Vagina (tissue), 2 donors: ENCODE results near the gene CUX1. TPM values are rescaled to one million over a fixed set of nuclear protein-coding genes. Genes with fewer than 3 reads are reported as not detected.

Source experiments
- DNase-seq, 2 donors: peaks; one replicate each; pipeline ENCODE4 v3.0.0-alpha.2; 2017; ENCODE audit errors: extremely low spot score in 2 of 2
- H3K27ac ChIP-seq: fragments of 200-600 bp; sonication (generic); one replicate; pipeline ENCODE4 v1.5.1; 2019
- H3K27me3 ChIP-seq: fragments of 200-600 bp; sonication (generic); one replicate; pipeline ENCODE4 v1.5.1; 2019
- H3K36me3 ChIP-seq, 2 donors: fragments of 200-600 bp; sonication (generic); one replicate each; pipeline ENCODE4 v1.5.1; 2017 to 2019
- H3K4me1 ChIP-seq: fragments of 200-600 bp; sonication (generic); one replicate; pipeline ENCODE4 v1.5.1; 2019
- H3K4me3 ChIP-seq, 2 donors: fragments of 200-600 bp; sonication (generic); 1 replicate in 1 of 2; 2 replicates in 1 of 2; pipeline ENCODE4 v1.5.1; 2016 to 2019
- H3K9me3 ChIP-seq: fragments of 200-600 bp; sonication (generic); one replicate; pipeline ENCODE4 v1.5.1; 2019
- CTCF ChIP-seq, 3 experiments: fragments of 450-650 bp in 2 of 3; fragments of 200-600 bp in 1 of 3; sonication (generic) in 1 of 3; IDR thresholded peaks; one replicate each; pipeline ENCODE4 v1.5.1; 2017 to 2019; ENCODE audit warnings: antibody characterized with exemption in 3 of 3, mild to moderate bottlenecking in 2 of 3, moderate library complexity in 2 of 3
- POLR2A ChIP-seq, 2 donors: fragments of 450-650 bp; IDR thresholded peaks; one replicate each; pipeline ENCODE4 v1.6.1; 2017; ENCODE audit warnings: antibody characterized with exemption in 2 of 2, mild to moderate bottlenecking in 2 of 2, moderate library complexity in 2 of 2
- POLR2AphosphoS5 ChIP-seq, 2 donors: sonication (generic); formaldehyde crosslinking; IDR thresholded peaks; one replicate each; pipeline ENCODE4 v1.9.0; 2017; ENCODE audit warnings: antibody characterized with exemption in 2 of 2, mild to moderate bottlenecking in 2 of 2, low read depth in 1 of 2; ENCODE audit not compliant: insufficient read depth in 1 of 2
- intact Hi-C: fragments of 100-400 bp; cut with DNase I; formaldehyde crosslinking; loops from one replicate; pipeline ENCODE4 v1.15.1; 2023
- total RNA-seq: library from RNA; depleted of rRNA; stranded (reverse); fragments of >200 nt; gene quantifications from one replicate; pipeline ENCODE4 v1.2.3, GENCODE V29; 2016

CUX1 gene
- total RNA-seq, 1 donor from 2014 or later: 65.3 TPM

- H3K27ac ChIP-seq: no peak overlapping the region
- H3K36me3 ChIP-seq: no peaks in the 10 kb centered on the region
- H3K4me1 ChIP-seq: no peaks in the 10 kb centered on the region
These were observed 447.0 kb downstream of the CUX1 start for GRCh38 chr7:102264367-102264891.

GRCh38 chr7:102266541-102266940 lies 449.1 kb downstream of the CUX1 start:
- TF ChIP-seq CTCF (IDR thresholded peaks at IDR 0.05): no peak
- TF ChIP-seq POLR2A (IDR thresholded peaks at IDR 0.05): no peak
- TF ChIP-seq POLR2AphosphoS5 (IDR thresholded peaks at IDR 0.05; ENCODE audit: insufficient read depth in 1 of 2, low read depth in 1 of 2): no peak
- Histone ChIP-seq H3K4me1 (no peaks in the 10 kb centered on the region), H3K4me3 (no peak overlapping the region), H3K36me3 (no peaks in the 10 kb centered on the region), H3K9me3 (no peaks in the 10 kb centered on the region), H3K27ac (no peak overlapping the region), H3K27me3 (no peaks in the 10 kb centered on the region)
- intact Hi-C loops: loop anchor here (2.0 kb wide), 1 partner anchor 728 kb away; no protein-coding TSS in a partner anchor
- no peak for DNase-seq

More at GRCh38 chr7:102264367-102264891, 447.0 kb downstream of the CUX1 start:
- TF ChIP-seq POLR2A (IDR thresholded peaks at IDR 0.05) (no peak), POLR2AphosphoS5 (IDR thresholded peaks at IDR 0.05; ENCODE audit: insufficient read depth in 1 of 2, low read depth in 1 of 2) (no peak), CTCF (IDR thresholded peaks at IDR 0.05) (no peak)
- no peak for DNase-seq
- no peaks in the 10 kb centered on the region for H3K9me3 ChIP-seq
- no peak overlapping the region for H3K4me3 ChIP-seq
- no peaks in the 10 kb centered on the region for H3K27me3 ChIP-seq
- intact Hi-C loops: no loop called here

- H3K36me3 ChIP-seq: no peaks in the 10 kb centered on the region
- H3K27ac ChIP-seq: no peak overlapping the region
- H3K9me3 ChIP-seq: no peaks in the 10 kb centered on the region
- TF ChIP-seq POLR2AphosphoS5 (IDR thresholded peaks at IDR 0.05; ENCODE audit: insufficient read depth in 1 of 2, low read depth in 1 of 2): no peak
- no peak for TF ChIP-seq POLR2A (IDR thresholded peaks at IDR 0.05)
- no peak for TF ChIP-seq CTCF (IDR thresholded peaks at IDR 0.05)
- intact Hi-C loops: no loop called here
- H3K4me1 ChIP-seq: peaks cover 6% of the 10 kb centered on the region
- no peak for DNase-seq
- no peaks in the 10 kb centered on the region for H3K27me3 ChIP-seq
- H3K4me3 ChIP-seq: no peak overlapping the region
These were observed 451.2 kb downstream of the CUX1 start for GRCh38 chr7:102268635-102269034.

GRCh38 chr7:102270178-102270887 lies 452.9 kb downstream of the CUX1 start:
- H3K27me3 ChIP-seq: no peaks in the 10 kb centered on the region
- no peaks in the 10 kb centered on the region for H3K9me3 ChIP-seq
- no peak for DNase-seq
- intact Hi-C loops: no loop called here
- no peak overlapping the region for H3K27ac ChIP-seq
- H3K4me1 ChIP-seq: peaks cover 6% of the 10 kb centered on the region
- no peak overlapping the region for H3K4me3 ChIP-seq
- H3K36me3 ChIP-seq: no peaks in the 10 kb centered on the region
- TF ChIP-seq CTCF (IDR thresholded peaks at IDR 0.05): no peak

- no peak overlapping the region for H3K4me3 ChIP-seq
- intact Hi-C loops: no loop called here
- no peak overlapping the region for H3K27ac ChIP-seq
These were observed 453.9 kb downstream of the CUX1 start for GRCh38 chr7:102271158-102271798.

More at GRCh38 chr7:102271158-102271798, 453.9 kb downstream of the CUX1 start:
- no peak for TF ChIP-seq CTCF (IDR thresholded peaks at IDR 0.05)
- no peak for TF ChIP-seq POLR2AphosphoS5 (IDR thresholded peaks at IDR 0.05; ENCODE audit: insufficient read depth in 1 of 2, low read depth in 1 of 2)
- no peak for TF ChIP-seq POLR2A (IDR thresholded peaks at IDR 0.05)
- no peak for DNase-seq
- Histone ChIP-seq H3K36me3 (no peaks in the 10 kb centered on the region), H3K4me1 (peaks cover 6% of the 10 kb centered on the region), H3K9me3 (no peaks in the 10 kb centered on the region), H3K27me3 (no peaks in the 10 kb centered on the region)
